K562 treated with DMSO at 1 percent for 12 hours (cell line): Measurements from ENCODE around the gene ATP6V1G3. TPM values are rescaled to one million over a fixed set of nuclear protein-coding genes. Genes with fewer than 3 reads are reported as not detected.

Source experiments
- total RNA-seq: library from RNA; unstranded; fragments of 300-600 nt; gene quantifications from 2 replicates; pipeline ENCODE4 v1.2.3, GENCODE V29; 2022; ENCODE audit not compliant: insufficient read depth

Gene ATP6V1G3, protein sequence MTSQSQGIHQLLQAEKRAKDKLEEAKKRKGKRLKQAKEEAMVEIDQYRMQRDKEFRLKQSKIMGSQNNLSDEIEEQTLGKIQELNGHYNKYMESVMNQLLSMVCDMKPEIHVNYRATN
- not detected in 2 replicates for total RNA-seq

DNA sequence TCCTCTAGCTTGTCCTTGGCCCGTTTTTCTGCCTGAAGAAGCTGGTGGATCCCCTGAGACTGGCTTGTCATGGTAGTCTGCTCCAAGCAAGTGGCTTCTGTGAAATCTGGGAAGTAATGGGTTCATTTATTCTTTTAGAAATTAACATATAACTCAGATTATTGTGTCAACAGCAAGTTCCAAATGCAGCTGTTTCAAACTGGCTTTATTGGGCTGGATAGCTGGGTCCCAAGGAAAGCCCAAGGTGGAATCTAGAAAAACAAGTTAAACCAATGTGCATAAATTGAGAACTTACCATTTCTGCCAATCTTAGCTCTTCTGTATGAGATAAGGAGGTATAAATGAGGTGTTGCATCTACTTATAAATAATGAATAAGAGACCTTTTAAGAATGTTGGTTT lies at the start of gene ATP6V1G3:
ATP6V1G3 (minus strand) TSS at position 101 of the 400 bp plus-strand sequence; CDS start at position 71, 30 bp downstream.

Other genes starting within 250 kb of the ATP6V1G3 start
- gene PTPRC, start 98.4 kb upstream of the ATP6V1G3 start, total RNA-seq: 6.1 and 20.6 TPM in 2 replicates